ENCODE data around the gene PCA3.
"Not testable (repeated sequence)": the region's sequence is repeated elsewhere in the genome, so short reads cannot be mapped to it uniquely, and the experiment has no call there.

Gene PCA3

DNA sequence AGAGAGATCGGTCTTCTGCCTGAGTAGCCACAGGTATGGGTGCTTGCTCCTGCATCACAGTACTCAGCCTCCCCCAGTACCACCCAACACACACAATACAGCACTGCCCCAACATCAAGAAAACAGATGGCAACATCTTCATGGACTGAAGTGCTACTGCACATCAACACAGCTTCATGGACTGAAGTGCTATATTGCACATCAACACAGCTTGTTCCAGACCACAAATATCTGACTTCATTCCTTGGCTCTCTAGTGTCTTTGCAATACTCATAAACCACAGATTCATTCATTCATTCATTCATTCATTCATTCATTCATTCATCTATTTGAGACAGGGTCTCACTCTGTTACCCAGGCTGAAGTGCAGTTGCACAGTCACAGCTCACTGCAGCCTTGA, 31.1 kb upstream of the PCA3 start:
- H3K4me3 ChIP-seq (ENCODE audit: low read depth, low read length) = no peak overlapping the region
- in situ Hi-C loops (cut with HindIII; ENCODE audit: low sequenced_read_pairs) = no loop called here
- DNase-seq (ENCODE audit: low read depth, low spot score) = no peak
- TF ChIP-seq CTCF (IDR thresholded peaks at IDR 0.05; ENCODE audit: low read depth, low read length) = no peak

- in situ Hi-C loops (cut with HindIII; ENCODE audit: low sequenced_read_pairs) = no loop called here
- TF ChIP-seq CTCF (IDR thresholded peaks at IDR 0.05; ENCODE audit: low read depth, low read length) = no peak
- DNase-seq (ENCODE audit: low read depth, low spot score) = no peak
- H3K4me3 ChIP-seq (ENCODE audit: low read depth, low read length) = no peak overlapping the region
Measured at GRCh38 chr9:76734716-76735115, 29.5 kb upstream of the PCA3 start.

DNA sequence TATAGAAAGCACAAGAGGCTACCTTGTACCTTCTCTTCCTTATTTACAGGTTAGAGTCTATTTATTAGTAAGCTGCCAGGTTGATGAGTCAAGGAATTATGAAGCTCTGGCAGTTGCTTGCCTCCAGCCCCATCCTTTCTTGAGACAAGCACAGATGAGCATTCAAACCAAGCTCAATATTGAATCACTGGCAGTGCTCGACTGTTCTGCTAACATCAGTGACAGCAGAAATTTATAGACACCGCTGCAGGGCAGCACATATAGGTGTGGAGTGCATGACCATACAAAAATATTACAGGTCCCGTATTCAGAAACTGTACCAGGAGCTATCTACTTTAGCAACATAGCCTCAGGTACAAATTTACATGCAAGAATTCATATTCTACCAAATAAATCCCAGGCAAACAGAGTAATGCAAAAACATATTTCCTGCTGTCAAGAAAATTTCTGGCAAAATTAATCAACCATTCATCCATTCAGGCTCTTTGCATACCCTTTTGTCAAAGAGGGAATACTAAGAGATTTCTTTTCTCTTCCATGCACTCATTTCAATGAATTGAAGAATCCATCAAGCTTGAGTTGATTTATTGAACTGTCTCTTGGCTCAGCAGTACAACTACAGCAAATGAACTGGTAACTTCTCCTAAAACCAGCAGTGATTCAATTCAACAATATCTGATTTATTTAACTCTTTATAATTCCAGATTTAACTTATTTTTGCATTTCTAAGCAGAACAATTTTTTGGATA, 26.9 kb upstream of the PCA3 start:
- H3K4me3 ChIP-seq (ENCODE audit: low read depth, low read length) = no peak overlapping the region
- no peak for TF ChIP-seq CTCF (IDR thresholded peaks at IDR 0.05; ENCODE audit: low read depth, low read length)
- no peak for DNase-seq (ENCODE audit: low read depth, low spot score)
- in situ Hi-C loops (cut with HindIII; ENCODE audit: low sequenced_read_pairs) = no loop called here

DNA sequence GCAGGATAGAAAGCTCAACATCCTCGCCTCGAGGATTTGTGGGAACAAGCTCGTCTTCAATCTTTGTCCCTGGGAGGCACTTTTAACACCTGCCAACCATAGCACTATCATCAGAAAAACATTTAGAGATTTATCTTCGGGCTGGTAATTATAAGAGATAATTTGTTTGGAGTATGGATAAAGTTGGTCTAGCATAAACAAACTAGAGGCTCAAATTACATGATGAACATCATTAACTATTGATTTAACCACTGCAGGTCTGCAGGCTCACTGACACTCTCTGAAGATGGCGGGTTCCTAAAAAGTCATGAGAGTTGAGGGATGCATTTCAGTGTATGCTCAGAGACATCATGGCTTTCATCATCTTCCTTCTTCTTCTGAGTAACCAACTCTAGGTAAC, 25.8 kb upstream of the PCA3 start:
- H3K4me3 ChIP-seq (ENCODE audit: low read depth, low read length) = no peak overlapping the region
- no peak for DNase-seq (ENCODE audit: low read depth, low spot score)
- no peak for TF ChIP-seq CTCF (IDR thresholded peaks at IDR 0.05; ENCODE audit: low read depth, low read length)
- in situ Hi-C loops (cut with HindIII; ENCODE audit: low sequenced_read_pairs) = no loop called here

- no peak for TF ChIP-seq CTCF (IDR thresholded peaks at IDR 0.05; ENCODE audit: low read depth, low read length)
- in situ Hi-C loops (cut with HindIII; ENCODE audit: low sequenced_read_pairs) = no loop called here
- no peak overlapping the region for H3K4me3 ChIP-seq (ENCODE audit: low read depth, low read length)
- DNase-seq (ENCODE audit: low read depth, low spot score) = no peak
Measured at GRCh38 chr9:76741524-76741923, 22.7 kb upstream of the PCA3 start.

- DNase-seq (ENCODE audit: low read depth, low spot score); H3K4me3 ChIP-seq (ENCODE audit: low read depth, low read length); in situ Hi-C loops (cut with HindIII; ENCODE audit: low sequenced_read_pairs): not testable (repeated sequence)
Measured at GRCh38 chr9:76742890-76743289, 21.3 kb upstream of the PCA3 start.

DNA sequence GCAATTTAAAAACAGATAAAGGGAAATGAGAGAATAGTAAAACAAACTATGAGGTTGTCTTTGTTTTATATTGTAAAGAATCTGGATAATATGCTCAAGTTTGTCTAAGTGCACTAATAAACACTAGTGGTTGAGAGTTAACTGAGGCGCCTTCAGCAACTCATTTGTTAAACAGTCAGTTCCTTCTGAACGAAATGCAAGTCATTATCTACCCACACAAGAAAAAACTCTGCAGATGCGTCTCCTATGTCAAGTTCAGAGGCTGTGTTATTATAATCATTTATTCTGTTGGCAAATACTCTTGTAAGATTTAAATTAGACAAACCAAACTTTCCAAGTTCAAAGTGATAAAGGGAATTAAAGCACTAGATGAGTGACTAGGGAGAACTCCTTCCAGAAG, 20.3 kb upstream of the PCA3 start:
- no peak for TF ChIP-seq CTCF (IDR thresholded peaks at IDR 0.05; ENCODE audit: low read depth, low read length)
- H3K4me3 ChIP-seq (ENCODE audit: low read depth, low read length) = no peak overlapping the region
- in situ Hi-C loops (cut with HindIII; ENCODE audit: low sequenced_read_pairs) = no loop called here
- DNase-seq (ENCODE audit: low read depth, low spot score) = no peak

Measured in astrocyte of the spinal cord (primary cell).